GM18511 (cell line): Measurements from ENCODE around the gene HSD17B3.
"Not testable (repeated sequence)": the region's sequence is repeated elsewhere in the genome, so short reads cannot be mapped to it uniquely, and the experiment has no call there.

Experiments
- ATAC-seq: cut with Tn5 transposase; IDR thresholded peaks from one replicate; pipeline ENCODE4 v1.9.1; 2021; ENCODE audit warnings: mild to moderate bottlenecking, moderate library complexity; ENCODE audit not compliant: unreplicated experiment

The HSD17B3 gene

DNA sequence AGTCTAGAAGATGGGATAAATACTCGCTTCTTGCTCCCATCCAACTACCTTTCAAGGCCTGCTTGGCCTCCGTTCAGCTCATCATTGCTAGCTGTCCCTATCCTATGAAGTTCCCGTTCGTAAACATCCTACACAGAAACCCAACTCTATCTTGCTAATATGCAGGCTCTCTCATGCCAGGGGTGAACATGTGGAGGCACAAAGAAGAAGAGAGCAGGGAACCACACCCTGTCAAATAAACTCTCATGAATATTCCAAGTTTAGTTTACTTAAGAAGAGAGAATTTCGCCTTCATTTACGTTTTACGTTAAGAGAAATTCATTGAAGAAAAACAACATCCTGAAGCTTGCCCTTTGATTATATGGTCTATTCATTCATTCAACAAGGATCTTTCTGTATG, 7.9 kb upstream of the HSD17B3 start:
- no peak for ATAC-seq

DNA sequence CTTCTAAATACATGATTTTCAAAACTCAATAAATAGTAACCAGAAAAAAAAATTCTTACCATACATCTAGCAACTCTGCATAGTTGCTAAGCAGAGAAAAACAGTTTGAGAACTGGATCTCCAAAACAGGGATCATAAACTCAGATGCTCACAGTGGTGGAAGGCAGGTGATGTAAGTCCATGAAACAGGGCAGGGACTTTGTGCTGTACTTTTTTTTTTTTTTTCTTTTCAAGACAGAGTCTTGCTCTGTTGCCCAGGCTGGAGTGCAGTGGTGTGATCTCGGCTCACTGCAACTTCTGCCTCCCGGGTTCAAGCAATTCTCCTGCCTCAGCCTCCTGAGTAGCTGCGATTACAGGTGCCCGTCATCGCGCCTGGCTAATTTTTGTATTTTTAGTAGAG, 5.0 kb upstream of the HSD17B3 start:
- not testable (repeated sequence) for ATAC-seq

DNA sequence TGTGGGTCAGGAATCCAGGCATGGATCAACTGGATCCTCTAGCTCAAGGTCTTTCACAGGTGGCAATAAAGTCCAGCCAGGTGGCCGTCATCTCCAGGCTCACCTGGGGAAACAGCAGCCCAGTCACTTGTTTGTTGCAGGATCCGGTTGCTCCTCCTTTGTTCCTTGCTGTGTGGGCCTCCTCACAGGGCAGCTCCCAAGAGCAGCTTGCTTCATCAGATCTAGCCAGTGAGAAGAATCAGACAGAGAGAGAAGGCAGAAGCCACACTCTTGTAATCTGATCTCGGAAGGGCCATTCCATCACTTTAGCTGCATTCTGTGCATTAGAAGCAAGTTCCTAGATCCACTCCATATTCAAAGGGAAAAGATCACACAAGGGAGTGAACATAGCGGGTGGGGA, 3.2 kb upstream of the HSD17B3 start:
- ATAC-seq, result no peak

GRCh38 chr9:96304230-96304629, 2.3 kb upstream of the HSD17B3 start:
- ATAC-seq, result no peak

DNA sequence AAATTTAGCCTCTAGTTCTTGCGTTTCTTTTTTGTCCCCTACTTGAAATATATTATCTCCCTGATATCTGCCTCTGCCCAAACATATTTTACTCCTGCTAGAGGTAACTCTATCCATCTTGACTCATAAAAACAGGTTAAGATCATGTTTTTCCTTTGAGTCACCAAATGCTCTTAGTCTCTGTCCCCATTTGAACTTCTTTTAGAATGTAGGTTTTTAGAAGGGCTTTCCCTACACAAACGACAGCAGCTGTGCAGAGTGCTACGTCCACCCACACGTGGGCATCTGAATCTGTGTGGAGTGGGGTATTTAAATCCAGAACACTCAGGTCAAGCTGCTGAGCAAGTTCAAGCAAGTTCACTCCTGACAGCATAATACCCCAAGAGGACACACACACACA, 2.2 kb downstream of the HSD17B3 start:
- ATAC-seq, result no peak

- no peak for ATAC-seq
Observed at GRCh38 chr9:96294159-96294545, 7.8 kb downstream of the HSD17B3 start.

DNA sequence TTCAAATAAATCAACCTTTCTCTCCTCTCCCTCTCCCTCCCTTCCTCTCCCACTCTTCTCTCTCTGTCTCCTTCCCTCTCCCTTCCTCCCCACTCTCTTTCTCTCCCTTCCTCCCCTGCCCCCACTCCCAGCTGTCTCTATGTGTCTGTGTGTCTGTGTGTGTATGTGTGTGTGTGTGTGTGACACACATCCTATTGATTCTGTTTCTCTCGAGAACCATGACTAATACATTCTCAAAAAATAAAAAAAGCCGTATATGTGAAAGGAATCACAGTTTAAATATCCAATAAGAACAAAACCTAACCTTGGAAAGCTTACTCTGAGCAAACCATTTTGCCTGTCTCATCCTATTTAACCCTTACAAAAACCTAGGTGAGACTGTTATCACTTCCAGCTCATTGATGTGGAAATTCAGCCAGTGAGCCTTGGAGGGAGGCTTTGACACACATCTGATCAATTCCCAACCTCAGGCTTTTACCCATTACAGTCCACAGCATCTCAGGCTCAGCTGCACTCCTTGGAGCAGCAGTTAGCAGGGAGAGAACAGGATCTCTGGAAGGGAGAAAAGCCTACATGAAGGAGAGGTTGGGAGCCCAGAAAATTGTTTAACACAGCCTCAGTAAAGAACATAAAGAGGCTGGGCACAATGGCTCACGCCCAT, 8.3 kb downstream of the HSD17B3 start:
- no peak for ATAC-seq

- ATAC-seq, result no peak
Observed at GRCh38 chr9:96289392-96289791, 12.6 kb downstream of the HSD17B3 start.

- no peak for ATAC-seq
Observed at GRCh38 chr9:96281641-96282040, 20.3 kb downstream of the HSD17B3 start.

DNA sequence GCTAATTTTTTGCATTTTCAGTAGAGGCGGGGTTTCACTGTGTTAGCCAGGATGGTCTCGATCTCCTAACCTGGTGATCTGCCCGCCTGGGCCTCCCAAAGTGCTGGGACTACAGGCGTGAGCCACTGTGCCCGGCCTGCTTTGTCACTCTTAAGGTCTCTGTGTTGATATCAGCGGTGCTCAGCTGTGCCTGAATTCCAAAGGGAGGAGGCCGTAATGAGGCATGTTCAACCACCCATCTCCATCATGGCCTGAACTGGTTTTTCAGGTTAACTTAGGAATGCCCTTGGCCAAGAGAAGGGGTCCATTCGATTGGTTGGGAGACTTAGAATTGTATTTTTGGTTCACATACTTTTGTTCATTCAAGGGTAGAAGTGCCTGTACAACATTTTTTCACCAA, 22.0 kb downstream of the HSD17B3 start:
- ATAC-seq, result no peak

DNA sequence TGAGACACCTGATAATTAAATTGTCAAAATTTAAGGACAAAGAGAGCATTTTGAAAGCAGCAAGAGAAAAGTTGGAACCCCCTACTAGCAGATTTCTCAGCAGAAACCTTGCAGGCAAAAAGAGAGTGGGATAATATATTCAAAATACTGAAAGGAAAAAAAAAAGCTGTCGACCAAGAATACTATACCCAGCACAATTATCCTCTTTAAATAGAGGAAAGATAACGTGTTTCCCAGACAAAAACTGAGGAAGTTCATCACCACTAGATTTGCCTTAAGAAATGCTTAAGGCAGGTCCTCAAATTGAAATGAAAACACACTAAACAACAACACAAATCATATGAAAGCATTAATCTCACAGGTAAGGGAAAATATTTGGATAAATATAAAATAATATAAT, 27.0 kb downstream of the HSD17B3 start:
- no peak for ATAC-seq

DNA sequence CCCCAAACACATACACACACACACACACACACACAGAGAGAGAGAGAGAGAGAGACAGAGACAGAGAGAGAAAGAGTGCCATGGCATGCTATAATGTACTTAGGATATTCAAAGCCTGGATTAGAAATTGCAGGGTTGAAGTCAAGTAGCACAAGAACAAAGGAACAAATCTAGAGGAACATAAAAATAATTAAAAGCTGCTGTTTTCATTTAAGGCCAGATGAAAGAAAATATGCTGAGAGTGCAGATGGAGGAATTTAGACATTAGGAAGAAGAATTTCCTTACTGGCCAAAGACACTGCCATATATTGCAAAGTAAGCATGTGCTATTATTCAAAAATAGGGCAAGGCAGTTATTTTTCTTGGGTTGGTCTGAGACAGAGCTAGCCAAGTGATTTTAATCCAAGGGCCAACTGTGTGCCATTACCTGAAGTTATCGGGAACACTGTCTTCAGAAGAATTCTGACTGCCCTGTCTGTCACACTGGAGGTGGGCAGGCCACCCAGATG, 31.7 kb downstream of the HSD17B3 start:
- no peak for ATAC-seq

- no peak for ATAC-seq
Observed at GRCh38 chr9:96258967-96259366, 43.0 kb downstream of the HSD17B3 start.

GRCh38 chr9:96256800-96257199, 45.2 kb downstream of the HSD17B3 start:
- no peak for ATAC-seq

- no peak for ATAC-seq
Observed at GRCh38 chr9:96255698-96256097, 46.3 kb downstream of the HSD17B3 start.

GRCh38 chr9:96253059-96253696, 48.8 kb downstream of the HSD17B3 start:
- no peak for ATAC-seq

DNA sequence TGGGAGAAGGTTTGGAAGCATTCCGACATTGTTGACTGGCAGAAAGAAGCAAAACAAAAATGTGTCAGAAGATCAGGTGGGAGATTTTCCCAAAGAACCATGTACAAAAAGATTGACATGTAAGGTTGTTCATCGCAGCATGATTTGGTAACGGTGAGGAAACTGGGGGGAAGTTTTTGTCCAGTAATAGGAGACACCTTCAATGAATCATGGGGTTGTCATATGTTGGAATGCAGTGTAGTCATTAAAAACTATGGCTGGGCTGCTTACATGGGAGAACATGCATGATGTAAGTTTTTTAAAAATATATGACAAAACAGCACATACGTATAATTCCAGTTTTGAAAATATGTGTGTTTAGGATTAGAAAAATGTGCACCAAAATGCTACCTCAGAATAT, 50.5 kb downstream of the HSD17B3 start:
- no peak for ATAC-seq

DNA sequence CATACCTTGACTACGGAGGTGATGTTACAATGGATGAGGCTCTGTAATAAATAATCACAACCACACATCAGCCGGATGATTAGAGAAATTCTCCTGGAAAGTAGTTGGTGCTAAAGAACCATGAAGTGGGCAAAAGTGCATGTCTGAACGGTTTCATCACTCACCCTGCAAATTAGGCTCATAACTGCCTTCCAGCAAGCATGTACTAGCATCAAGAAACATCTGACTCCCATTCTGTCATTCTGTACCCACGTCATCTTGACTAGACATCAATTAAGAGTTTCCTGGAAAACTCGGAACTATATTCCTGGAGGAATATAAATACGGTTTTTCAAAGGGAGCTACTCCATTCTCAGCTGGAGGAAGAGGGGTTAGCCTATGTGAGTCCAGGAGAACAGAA, 52.2 kb downstream of the HSD17B3 start:
- no peak for ATAC-seq

DNA sequence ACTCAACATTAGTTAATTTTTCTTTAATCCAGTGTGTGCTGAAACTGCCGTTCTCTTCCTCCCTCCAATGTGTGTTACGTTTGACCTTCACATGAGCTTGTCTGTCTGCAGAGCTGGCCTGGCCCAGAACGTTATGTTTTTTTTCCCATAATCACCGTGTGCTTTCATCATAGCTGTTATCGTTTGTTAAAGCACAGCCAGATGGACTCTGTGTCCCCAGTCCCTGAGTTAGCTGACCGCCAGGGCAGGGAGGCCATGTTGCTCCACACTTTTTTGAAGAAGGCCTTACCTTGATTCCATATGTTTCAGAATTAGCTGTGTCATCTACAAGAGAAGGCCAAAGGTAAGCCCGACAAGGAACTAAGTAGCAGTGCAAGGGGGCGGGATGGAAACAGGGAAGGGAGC, 55.7 kb downstream of the HSD17B3 start:
- ATAC-seq, result no peak

DNA sequence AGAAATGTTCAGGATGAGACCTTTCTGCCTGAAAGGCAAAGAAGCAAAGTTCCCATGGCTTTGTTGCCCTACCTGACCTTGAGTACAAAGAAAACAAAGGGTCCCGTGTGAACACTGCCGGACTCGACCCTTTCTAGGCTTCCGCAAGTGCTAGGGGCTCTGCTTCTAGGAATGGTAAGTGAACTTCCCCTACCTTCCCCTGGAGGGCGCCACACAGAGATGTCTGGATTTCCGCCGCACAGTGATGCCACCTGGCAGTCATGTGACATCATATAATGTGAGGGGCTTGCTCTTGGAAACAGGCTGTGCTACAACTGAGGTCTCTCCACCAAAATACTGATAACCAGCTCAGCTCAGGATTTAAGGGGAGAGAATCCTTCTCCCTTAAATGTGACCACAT, 56.6 kb downstream of the HSD17B3 start:
- no peak for ATAC-seq

DNA sequence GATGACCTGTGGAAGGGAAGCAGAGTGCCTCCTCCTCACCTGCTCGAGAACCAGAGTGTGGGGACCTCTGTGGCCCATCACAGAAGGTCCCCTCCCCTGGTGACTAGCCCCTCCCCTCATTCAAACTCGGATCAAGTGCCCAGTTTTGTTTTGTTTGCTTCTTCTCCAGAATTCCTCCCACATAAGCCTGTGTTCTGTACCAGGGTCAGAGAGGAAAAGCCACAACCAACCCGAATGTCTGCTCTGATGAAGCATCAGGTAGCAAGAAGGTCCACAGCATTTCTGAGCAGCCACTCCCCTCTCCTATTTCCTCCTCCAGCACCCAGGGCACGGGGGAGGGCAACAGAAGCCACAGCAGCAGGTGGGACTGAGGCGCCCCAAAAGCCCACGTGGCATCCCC, 58.2 kb downstream of the HSD17B3 start:
- no peak for ATAC-seq

- no peak for ATAC-seq
Observed at GRCh38 chr9:96242811-96243210, 59.2 kb downstream of the HSD17B3 start.

DNA sequence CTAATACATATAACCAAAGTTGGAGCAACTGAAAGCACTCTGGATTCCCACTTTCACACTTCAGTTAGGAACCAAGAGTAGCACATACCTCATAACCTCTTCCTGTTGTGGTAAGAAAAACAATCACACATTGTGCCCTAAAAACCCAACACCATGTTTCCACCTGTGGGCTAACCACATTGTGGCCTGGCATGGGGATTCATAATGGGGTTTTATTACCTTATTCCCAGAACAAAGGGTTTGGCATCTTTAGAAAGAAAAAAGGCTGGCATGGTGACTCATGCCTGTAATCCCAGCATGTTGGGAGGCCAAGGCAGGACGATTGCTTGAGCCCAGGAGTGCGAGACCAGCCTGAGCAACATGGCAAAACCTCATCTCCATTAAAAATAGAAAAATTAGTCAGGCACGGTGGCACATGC, 60.6 kb downstream of the HSD17B3 start:
- ATAC-seq, result peak; percentile 56
